Adrenal gland (tissue), 12 donors: Measurements from ENCODE around the gene ST13. TPM values are rescaled to one million over a fixed set of nuclear protein-coding genes. Genes with fewer than 3 reads are reported as not detected.
A peak's percentile ranks its signal among the peaks of the same experiment; 100 is the strongest.
"Not testable (repeated sequence)": the region's sequence is repeated elsewhere in the genome, so short reads cannot be mapped to it uniquely, and the experiment has no call there.

ENCODE experiments used
- DNase-seq, 7 donors: peaks; one replicate each; pipeline ENCODE4 v3.0.0-alpha.2; 2019 to 2020
- H3K27ac ChIP-seq, 5 donors: fragments of 200-600 bp; sonication (generic) in 4 of 5; 1 replicate in 3 of 5; 2 replicates in 2 of 5; pipeline versions ENCODE4 v1.5.1 to v1.8.0; 2016 to 2020; ENCODE audit warnings: mild to moderate bottlenecking in 1 of 5
- H3K27me3 ChIP-seq: fragments of 200-600 bp; 2 replicates; pipeline ENCODE4 v1.8.0; 2021
- H3K36me3 ChIP-seq, 2 donors: fragments of 200-600 bp; replicated peaks in 1 of 2; 1 replicate in 1 of 2; 2 replicates in 1 of 2; pipeline versions ENCODE4 v1.5.1 to v1.8.0; 2018 to 2022
- H3K4me1 ChIP-seq, 2 donors: fragments of 200-600 bp; replicated peaks in 1 of 2; 1 replicate in 1 of 2; 2 replicates in 1 of 2; pipeline versions ENCODE4 v1.5.1 to v1.8.0; 2018 to 2021
- H3K4me3 ChIP-seq, 4 donors: fragments of 200-600 bp; sonication (generic) in 3 of 4; one replicate each; pipeline ENCODE4 v1.5.1; 2016 to 2018
- H3K9me3 ChIP-seq, 3 donors: fragments of 200-600 bp; sonication (generic) in 1 of 3; replicated peaks in 1 of 3; 1 replicate in 2 of 3; 2 replicates in 1 of 3; pipeline versions ENCODE4 v1.5.1 to v1.8.0; 2016 to 2021
- CTCF ChIP-seq, 6 experiments: fragments of 450-650 bp in 4 of 6; fragments of 200-600 bp in 2 of 6; sonication (generic) in 1 of 6; IDR thresholded peaks; 1 replicate in 5 of 6; 2 replicates in 1 of 6; pipeline versions ENCODE4 v1.5.1 to v1.8.0; 2016 to 2021; ENCODE audit warnings: antibody characterized with exemption in 6 of 6, mild to moderate bottlenecking in 2 of 6, moderate library complexity in 1 of 6
- POLR2A ChIP-seq, 2 donors: fragments of 450-650 bp; IDR thresholded peaks; one replicate each; pipeline ENCODE4 v1.6.1; 2017; ENCODE audit warnings: antibody characterized with exemption in 2 of 2, mild to moderate bottlenecking in 2 of 2, moderate library complexity in 1 of 2
- WGBS, 4 donors: extraction: QIAGEN DNeasy Blood & Tissue Kit in 2 of 4; methylation state at CpG; one replicate each; pipeline versions ENCODE4 v1.1.5 to v1.1.7; 2013 to 2017; 5-methylcytosine and 5-hydroxymethylcytosine counted together
- intact Hi-C, 2 donors: fragments of 100-400 bp; cut with DNase I; formaldehyde crosslinking; loops; one replicate each; pipeline versions ENCODE4 v1.14.1 to v1.15.0; 2022 to 2023
- polyA plus RNA-seq, 3 donors: library from polyadenylated mRNA; stranded (reverse); fragments of 200-250 nt in 2 of 3; fragments of 350-450 nt in 1 of 3; fragmentation: Illumina TruSeq in 1 of 3; extraction: RNeasy Lipid Tissue Mini Kit (QIAGEN cat#74804) in 1 of 3; gene quantifications; one replicate each; pipeline ENCODE4 v1.2.3, GENCODE V29; 2013 to 2014
- total RNA-seq, 9 donors: library from RNA; depleted of rRNA in 4 of 9; stranded (reverse); fragments of >200 nt in 4 of 9; fragments of 120-200 nt in 1 of 9; fragmentation: NEBNext Ultra II Directional in 1 of 9; extraction: Animal tissue kit (Norgen Biotek cat#: 25700) in 1 of 9; gene quantifications; one replicate each; pipeline versions ENCODE4 v1.1.0 to v1.2.4, GENCODE V29; 2013 to 2023
- donor health status: healthy with polysubstance abuse.
- donor health status: Bipolar disorder and iron deficiency.
- donor health status: DM: yes; HTN: yes; CAD: no.
- donor health status: DM: no; HTN: no; CAD: no.
- donor health status: DM: no; HTN: no; CAD: no.
- donor health status: DM: yes; HTN: yes; CAD: no.

Gene ST13
- total and polyA plus RNA-seq, 12 donors, result 61.5 to 575 (median 242) TPM

GRCh38 chr22:40855979-40856512 is 393 bp downstream of the ST13 start:
- H3K27ac ChIP-seq, result peak overlapping the region; percentile 93 to 99 (median 96)
- peak in 5 of 7 donors; percentile 39 to 65 (median 43) for DNase-seq
- peak overlapping the region; percentile 59 to 99 (median 92) for H3K4me3 ChIP-seq
- intact Hi-C loops, result loop anchor here in 1 of 2 donors (10.0 kb wide), 1 partner anchor 309 kb away; no protein-coding TSS in a partner anchor
- peaks cover 22 to 61% of the 10 kb centered on the region in 2 donors for H3K4me1 ChIP-seq
- TF ChIP-seq CTCF (IDR thresholded peaks at IDR 0.05) (no peak), POLR2A (IDR thresholded peaks at IDR 0.05) (no peak)
- H3K36me3 ChIP-seq, result no peaks in the 10 kb centered on the region
- WGBS, 4 donors, result 0 to 1% (median 1%) methylated on average over 27 to 29 of the region's 29 CpGs
- no peaks in the 10 kb centered on the region for H3K27me3 ChIP-seq
- no peaks in the 10 kb centered on the region for H3K9me3 ChIP-seq

DNA sequence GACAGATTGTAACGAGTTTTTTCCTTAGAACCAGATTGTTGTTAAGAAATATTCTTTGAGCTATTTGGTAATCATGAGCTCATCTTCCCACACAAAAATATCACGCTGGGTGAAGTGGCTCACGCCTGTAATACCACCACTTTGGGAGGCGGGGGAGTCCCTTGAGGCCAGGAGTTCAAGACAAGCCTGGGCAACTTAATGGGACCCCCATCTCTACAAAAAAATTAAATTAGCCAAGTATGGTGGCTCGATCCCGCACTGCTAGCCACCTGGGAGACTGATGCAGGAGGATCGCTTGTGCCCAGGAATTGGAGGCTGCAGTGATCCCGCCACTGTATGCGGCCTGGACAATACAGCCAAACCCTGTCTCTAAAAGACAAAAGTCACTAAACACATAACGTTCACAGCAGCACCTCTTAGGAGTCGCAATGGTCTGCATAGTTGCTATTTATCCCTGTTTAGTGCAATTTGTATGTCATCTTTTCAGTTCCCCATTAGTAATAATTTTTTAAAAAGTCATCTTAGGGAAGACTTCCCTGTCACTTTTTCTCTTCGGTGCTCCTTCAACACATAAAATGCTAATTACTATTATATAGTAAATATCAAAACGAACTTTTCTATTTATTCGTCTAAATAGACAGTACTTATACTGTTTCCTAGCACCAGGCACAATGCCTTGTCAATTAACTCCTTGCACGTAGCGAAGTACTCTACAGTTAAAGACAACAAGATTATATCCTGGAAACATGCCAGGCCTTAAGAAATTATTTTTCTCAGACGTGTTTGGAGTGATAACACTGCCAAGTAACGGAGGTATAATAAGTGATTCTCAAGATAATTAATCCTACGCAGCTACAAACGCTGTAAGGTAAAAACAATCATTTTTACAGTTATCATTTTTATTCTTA is 1.1 kb downstream of the ST13 start:
- no peak for TF ChIP-seq POLR2A (IDR thresholded peaks at IDR 0.05)
- no peak for TF ChIP-seq CTCF (IDR thresholded peaks at IDR 0.05)
- Histone ChIP-seq H3K27ac (peak overlapping the region in 4 of 5 donors; percentile 96 to 99 (median 98)), H3K4me1 (peaks cover 22 to 69% of the 10 kb centered on the region in 2 donors), H3K4me3 (peak overlapping the region in 3 of 4 donors; percentile 89 to 99 (median 94)), H3K9me3 (no peaks in the 10 kb centered on the region), H3K27me3 (no peaks in the 10 kb centered on the region), H3K36me3 (peaks cover 0 to 2% of the 10 kb centered on the region in 2 donors)
- intact Hi-C loops, result loop anchor here in 1 of 2 donors (10.0 kb wide), 1 partner anchor 309 kb away; no protein-coding TSS in a partner anchor
- 28 to 32% (median 29%) methylated on average over 19 to 20 of the region's 20 CpGs for WGBS, 4 donors
- peak in 2 of 7 donors; percentile 20 to 24 for DNase-seq

- H3K27ac ChIP-seq, result peak overlapping the region in 2 of 5 donors; percentile 29 to 99
- H3K36me3 ChIP-seq, result peaks cover 0 to 16% of the 10 kb centered on the region in 2 donors
- intact Hi-C loops, result loop anchor here in 1 of 2 donors (10.0 kb wide), 1 partner anchor 311 kb away; no protein-coding TSS in a partner anchor
- TF ChIP-seq POLR2A (IDR thresholded peaks at IDR 0.05), result no peak
- DNase-seq, result no peak
- no peaks in the 10 kb centered on the region for H3K9me3 ChIP-seq
- WGBS, 4 donors, result 20 to 37% (median 26%) methylated on average over 3 of the region's 3 CpGs
- H3K4me3 ChIP-seq, result peak overlapping the region in 1 of 4 donors; percentile 94
- H3K27me3 ChIP-seq, result no peaks in the 10 kb centered on the region
- peaks cover 22 to 67% of the 10 kb centered on the region in 2 donors for H3K4me1 ChIP-seq
These were observed 2.5 kb downstream of the ST13 start for GRCh38 chr22:40853961-40854360.

DNA sequence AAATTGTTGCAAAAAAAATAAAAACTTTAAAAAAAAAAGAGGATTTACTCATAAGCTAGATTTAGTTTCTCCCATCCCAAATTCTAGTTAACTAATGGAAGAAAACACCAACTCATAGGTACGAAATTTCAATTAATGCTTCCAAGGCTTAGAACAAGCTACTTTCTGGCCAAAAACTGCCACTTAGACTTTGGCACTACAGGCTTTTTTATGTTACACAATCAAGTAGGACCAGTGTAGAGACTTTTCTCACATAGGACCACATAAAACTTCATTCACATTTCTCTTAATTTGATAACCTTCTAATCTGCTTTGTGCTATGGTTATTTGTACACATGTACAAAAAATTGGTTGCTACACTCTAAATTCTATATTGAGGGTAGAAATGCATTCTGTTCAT is 3.1 kb downstream of the ST13 start:
- TF ChIP-seq POLR2A (IDR thresholded peaks at IDR 0.05), result no peak
- TF ChIP-seq CTCF (IDR thresholded peaks at IDR 0.05), result no peak
- H3K36me3 ChIP-seq, result peaks cover 0 to 22% of the 10 kb centered on the region in 2 donors
- H3K9me3 ChIP-seq, result no peaks in the 10 kb centered on the region
- no peak for DNase-seq
- H3K27ac ChIP-seq, result peak overlapping the region in 2 of 5 donors; percentile 2 to 99
- WGBS, 4 donors, result 46 to 65% (median 52%) methylated on average over 1 of the region's 1 CpG
- no peak overlapping the region for H3K4me3 ChIP-seq
- intact Hi-C loops, result loop anchor here in 1 of 2 donors (10.0 kb wide), 1 partner anchor 311 kb away; no protein-coding TSS in a partner anchor
- H3K27me3 ChIP-seq, result no peaks in the 10 kb centered on the region
- H3K4me1 ChIP-seq, result peaks cover 22 to 60% of the 10 kb centered on the region in 2 donors

- Histone ChIP-seq H3K4me1 (peaks cover 0 to 27% of the 10 kb centered on the region in 2 donors), H3K36me3 (peaks cover 0 to 92% of the 10 kb centered on the region in 2 donors)
- intact Hi-C loops, H3K27ac ChIP-seq, H3K9me3 ChIP-seq, H3K4me3 ChIP-seq, DNase-seq, H3K27me3 ChIP-seq: not testable (repeated sequence)
- WGBS, 4 donors, result 84 to 92% (median 91%) methylated on average over 11 of the region's 11 CpGs
These were observed 10.6 kb downstream of the ST13 start for GRCh38 chr22:40845816-40846215.
